Right lobe of liver (tissue), 4 donors: ENCODE results near the gene TUT4.

ENCODE experiments used
- CTCF ChIP-seq, 4 donors: fragments of 200-600 bp in 3 of 4; fragments of 450-650 bp in 1 of 4; IDR thresholded peaks; one replicate each; pipeline versions ENCODE4 v1.5.1 to v1.8.0; 2016 to 2022; ENCODE audit warnings: antibody characterized with exemption in 4 of 4, mild to moderate bottlenecking in 2 of 4
- POLR2A ChIP-seq: fragments of 450-650 bp; IDR thresholded peaks from one replicate; pipeline ENCODE4 v1.6.1; 2017; ENCODE audit warnings: antibody characterized with exemption, mild to moderate bottlenecking
- donor health status: DM: no; HTN: no; CAD: no.
- donor health status: DM: no; HTN: no; CAD: no.
- donor health status: DM: no; HTN: yes; CAD: no.

- TF ChIP-seq CTCF (IDR thresholded peaks at IDR 0.05), result no peak
- no peak for TF ChIP-seq POLR2A
Observed at GRCh38 chr1:52476943-52477342, 75.9 kb downstream of the TUT4 start.
